Measurements from ENCODE around the gene HILPDA.
"Not testable (repeated sequence)": the region's sequence is repeated elsewhere in the genome, so short reads cannot be mapped to it uniquely, and the experiment has no call there.

The HILPDA gene

GRCh38 chr7:128466871-128467270 lies 11.2 kb downstream of the HILPDA start:
- not testable (repeated sequence) for DNase-seq

- peak; percentile 85 for DNase-seq
Measured at GRCh38 chr7:128476402-128477335, 21.0 kb downstream of the HILPDA start, which contains the start of gene METTL2B. TSS of gene METTL2B (plus strand) at chr7:128476748. CDS start at chr7:128476766, 18 bp downstream.

- DNase-seq, result not testable (repeated sequence)
Measured at GRCh38 chr7:128477336-128477690, 21.6 kb downstream of the HILPDA start.

- DNase-seq, result not testable (repeated sequence)
Measured at GRCh38 chr7:128479082-128479481, 23.4 kb downstream of the HILPDA start.

- not testable (repeated sequence) for DNase-seq
Measured at GRCh38 chr7:128488134-128488533, 32.5 kb downstream of the HILPDA start.

- no peak for DNase-seq
Measured at GRCh38 chr7:128497405-128497804, 41.7 kb downstream of the HILPDA start.

GRCh38 chr7:128505416-128505815 lies 49.7 kb downstream of the HILPDA start:
- DNase-seq, result not testable (repeated sequence)

- not testable (repeated sequence) for DNase-seq
Measured at GRCh38 chr7:128506819-128507218, 51.1 kb downstream of the HILPDA start.

- DNase-seq, result not testable (repeated sequence)
Measured at GRCh38 chr7:128507321-128507993, 51.8 kb downstream of the HILPDA start.

All from effector CD4-positive, alpha-beta T cell (primary cell).